ENCODE measurements around the gene FGR.
"Not testable (repeated sequence)": the region's sequence is repeated elsewhere in the genome, so short reads cannot be mapped to it uniquely, and the experiment has no call there.

The FGR gene

GRCh38 chr1:27633640-27634176 is 1.3 kb downstream of the FGR start:
- H3K27ac Mint-ChIP-seq, result peak overlapping the region; percentile 43

GRCh38 chr1:27633298-27633610 is 1.7 kb downstream of the FGR start:
- peak overlapping the region; percentile 69 for H3K4me3 Mint-ChIP-seq
- DNase-seq (no peak), ATAC-seq (no peak)
- H3K27me3 Mint-ChIP-seq, result peaks cover 8% of the 10 kb centered on the region
- H3K27ac Mint-ChIP-seq, result peak overlapping the region; percentile 43
- H3K4me1 Mint-ChIP-seq, result peaks cover 85% of the 10 kb centered on the region
- H3K9me3 Mint-ChIP-seq, result no peaks in the 10 kb centered on the region
- H3K36me3 Mint-ChIP-seq (ENCODE audit: low read depth), result peaks cover 2% of the 10 kb centered on the region

More at GRCh38 chr1:27633640-27634176, 1.3 kb downstream of the FGR start:
- no peak for ATAC-seq
- H3K36me3 Mint-ChIP-seq (ENCODE audit: low read depth), result peaks cover 2% of the 10 kb centered on the region
- no peak for DNase-seq
- H3K9me3 Mint-ChIP-seq, result no peaks in the 10 kb centered on the region
- peaks cover 8% of the 10 kb centered on the region for H3K27me3 Mint-ChIP-seq
- peaks cover 83% of the 10 kb centered on the region for H3K4me1 Mint-ChIP-seq
- peak overlapping the region; percentile 49 for H3K4me3 Mint-ChIP-seq

DNA sequence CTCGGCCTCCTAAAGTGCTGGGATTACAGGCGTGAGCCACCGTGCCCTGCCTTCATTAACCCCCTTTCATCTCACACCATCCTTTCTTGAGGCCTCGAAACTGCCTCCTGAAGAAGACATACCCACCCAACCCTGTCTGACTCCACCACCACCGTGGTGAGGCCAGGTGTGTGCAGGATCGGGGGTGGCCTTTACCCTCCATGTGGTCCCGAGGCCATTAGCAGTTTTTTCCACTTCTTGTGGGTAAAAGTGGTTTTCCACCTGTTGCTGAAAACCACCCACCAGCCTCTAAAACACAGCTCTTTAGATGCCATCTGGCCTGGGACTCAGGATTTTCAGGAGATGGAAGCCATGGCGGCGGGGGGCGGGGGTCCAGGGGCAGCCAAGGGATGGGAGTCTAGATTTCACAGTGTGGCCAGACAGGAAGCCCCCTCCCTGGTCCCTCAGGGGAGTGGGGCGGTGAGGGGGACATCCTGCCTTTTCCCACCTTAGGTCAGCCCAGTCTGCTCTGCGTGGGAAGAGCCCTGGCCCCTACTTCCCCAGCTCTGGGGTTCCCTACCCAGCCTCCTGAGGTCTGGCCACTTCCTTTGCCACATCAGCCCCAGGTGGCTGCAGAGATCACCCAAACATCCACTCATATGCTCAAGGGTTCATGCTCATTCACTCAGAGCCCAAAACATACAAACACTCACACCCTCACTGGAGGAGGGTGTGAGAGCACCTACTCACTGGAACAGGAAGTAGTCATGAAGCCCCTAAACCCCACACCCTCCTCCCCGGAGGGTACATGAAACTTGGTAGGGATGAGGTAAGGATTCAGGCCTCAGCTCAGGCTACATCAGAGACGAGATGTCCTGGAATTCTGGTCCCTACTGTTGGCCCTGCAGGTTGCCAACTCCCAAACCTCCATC is 2.3 kb downstream of the FGR start:
- Mint-ChIP-seq H3K9me3 (no peaks in the 10 kb centered on the region), H3K27me3 (peaks cover 8% of the 10 kb centered on the region), H3K27ac (peak overlapping the region; percentile 95), H3K4me3 (peak overlapping the region; percentile 69), H3K4me1 (peaks cover 79% of the 10 kb centered on the region), H3K36me3 (ENCODE audit: low read depth) (peaks cover 2% of the 10 kb centered on the region)
- DNase-seq (peak; percentile 78), ATAC-seq (peak; percentile 78)

DNA sequence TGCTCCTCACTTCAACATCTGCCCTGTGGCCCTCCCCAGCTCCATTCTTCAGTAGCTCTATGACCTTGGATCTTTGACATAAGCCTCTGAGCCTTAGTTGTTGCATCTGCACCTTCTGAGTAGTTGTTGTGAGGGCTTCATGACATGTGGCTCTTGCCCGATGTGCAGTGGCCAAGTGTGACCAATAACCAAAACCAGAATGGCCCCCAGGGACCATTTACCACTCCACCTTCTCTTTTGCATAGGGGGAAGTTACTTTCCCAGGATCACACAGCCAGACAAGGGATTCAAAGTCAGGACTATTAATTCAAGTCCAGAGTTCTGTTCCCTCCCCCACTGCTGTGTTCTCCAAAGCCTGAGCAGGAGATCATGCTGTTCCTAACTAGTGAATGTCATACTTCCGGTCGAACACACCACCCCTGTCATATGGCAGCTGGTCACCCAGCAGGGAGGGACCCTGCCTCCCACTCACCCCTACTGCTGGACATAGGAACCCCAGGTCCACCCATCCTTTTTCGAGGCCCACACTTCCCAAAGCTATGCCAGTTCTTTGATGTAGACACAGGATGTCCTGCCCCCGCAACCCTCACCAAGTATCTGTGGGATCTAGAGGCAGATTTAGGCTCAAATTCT is 4.0 kb downstream of the FGR start:
- H3K27ac Mint-ChIP-seq, result peak overlapping the region; percentile 95
- no peaks in the 10 kb centered on the region for H3K9me3 Mint-ChIP-seq
- peaks cover 2% of the 10 kb centered on the region for H3K36me3 Mint-ChIP-seq (ENCODE audit: low read depth)
- no peak for ATAC-seq
- peaks cover 8% of the 10 kb centered on the region for H3K27me3 Mint-ChIP-seq
- H3K4me1 Mint-ChIP-seq, result peaks cover 72% of the 10 kb centered on the region
- peak overlapping the region; percentile 22 for H3K4me3 Mint-ChIP-seq
- no peak for DNase-seq

GRCh38 chr1:27628712-27629111 is 6.3 kb downstream of the FGR start:
- no peak overlapping the region for H3K27ac Mint-ChIP-seq
- ATAC-seq (no peak), DNase-seq (no peak)
- H3K36me3 Mint-ChIP-seq (ENCODE audit: low read depth), result peaks cover 2% of the 10 kb centered on the region
- H3K4me1 Mint-ChIP-seq, result peaks cover 60% of the 10 kb centered on the region
- H3K27me3 Mint-ChIP-seq, result peaks cover 8% of the 10 kb centered on the region
- H3K9me3 Mint-ChIP-seq, result no peaks in the 10 kb centered on the region
- H3K4me3 Mint-ChIP-seq, result no peak overlapping the region

- not testable (repeated sequence) for H3K27ac Mint-ChIP-seq
- peaks cover 50% of the 10 kb centered on the region for H3K4me1 Mint-ChIP-seq
Measured at GRCh38 chr1:27627733-27628132, 7.3 kb downstream of the FGR start.

DNA sequence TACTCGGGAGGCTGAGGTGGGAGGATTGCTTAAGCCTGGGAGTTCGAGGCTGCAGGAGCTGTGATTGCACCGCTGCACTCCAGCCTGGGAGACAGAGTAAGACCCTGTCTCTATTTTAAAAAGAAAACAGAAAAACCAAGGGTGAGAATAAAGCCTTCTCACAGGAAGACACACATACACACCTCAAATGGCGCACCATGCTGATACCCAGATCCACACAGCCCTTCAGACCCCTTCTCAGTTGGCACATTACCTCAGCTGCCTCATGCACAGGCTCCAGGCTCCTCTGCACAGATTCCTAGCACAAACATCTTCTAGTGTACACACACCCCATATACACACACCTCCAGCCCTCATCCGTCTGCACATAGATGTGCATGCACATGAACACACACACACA is 7.9 kb downstream of the FGR start:
- Mint-ChIP-seq H3K9me3 (no peaks in the 10 kb centered on the region), H3K4me1 (peaks cover 45% of the 10 kb centered on the region), H3K27ac (no peak overlapping the region), H3K27me3 (peaks cover 5% of the 10 kb centered on the region), H3K36me3 (ENCODE audit: low read depth) (no peaks in the 10 kb centered on the region), H3K4me3 (no peak overlapping the region)
- DNase-seq, result no peak
- ATAC-seq, result no peak

More at GRCh38 chr1:27627733-27628132, 7.3 kb downstream of the FGR start:
- not testable (repeated sequence) for H3K9me3 Mint-ChIP-seq; H3K36me3 Mint-ChIP-seq (ENCODE audit: low read depth); H3K27me3 Mint-ChIP-seq; DNase-seq; H3K4me3 Mint-ChIP-seq; ATAC-seq

DNA sequence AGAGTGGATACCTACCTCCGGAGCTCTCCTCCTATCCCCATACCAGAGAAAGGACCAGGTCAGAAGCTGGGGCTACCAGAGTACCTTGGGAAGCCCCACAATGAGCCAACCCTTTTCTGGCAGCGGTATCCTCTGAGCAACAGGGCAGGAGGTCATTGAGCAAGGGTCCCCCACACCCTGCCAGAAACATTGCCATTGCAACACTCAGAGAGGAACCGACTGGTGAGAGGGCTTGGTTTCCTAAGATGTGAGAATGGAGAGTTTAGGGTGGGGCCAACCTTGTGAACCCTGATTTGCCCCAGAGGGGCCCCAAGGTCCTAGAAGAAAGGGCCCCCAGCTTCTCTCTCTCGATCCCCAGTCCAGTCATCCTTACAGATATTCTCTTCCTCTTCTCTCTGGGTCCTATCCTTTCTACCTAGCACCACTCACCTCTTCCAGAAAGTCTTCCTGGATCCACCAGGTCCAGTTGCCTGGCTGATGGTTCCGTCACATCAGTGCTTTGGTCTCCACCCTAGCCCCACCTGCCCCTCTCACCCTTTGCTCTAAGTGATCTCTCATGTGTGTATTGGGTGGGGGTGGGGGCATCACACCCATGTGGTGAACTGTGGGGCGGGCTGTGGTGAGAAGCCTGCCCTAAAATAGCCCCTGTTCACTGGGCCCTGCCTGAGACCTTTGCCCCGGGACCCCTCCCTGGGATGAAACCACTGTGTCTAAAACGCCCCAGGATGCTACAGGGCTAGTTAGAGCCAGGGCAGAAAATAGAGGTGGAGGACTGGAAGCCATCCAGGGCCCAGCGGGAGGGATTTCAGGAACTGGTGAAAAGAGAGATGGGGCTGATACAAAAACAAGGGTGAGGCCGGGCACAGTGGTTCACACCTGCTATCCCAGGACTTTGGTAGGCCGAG is 8.7 kb downstream of the FGR start:
- Mint-ChIP-seq H3K9me3 (no peaks in the 10 kb centered on the region), H3K36me3 (ENCODE audit: low read depth) (no peaks in the 10 kb centered on the region), H3K27ac (peak overlapping the region; percentile 37), H3K4me1 (peaks cover 38% of the 10 kb centered on the region), H3K4me3 (peak overlapping the region; percentile 58), H3K27me3 (peaks cover 5% of the 10 kb centered on the region)
- no peak for ATAC-seq
- no peak for DNase-seq

GRCh38 chr1:27624467-27625178 is 10.4 kb downstream of the FGR start:
- DNase-seq, result no peak
- H3K4me1 Mint-ChIP-seq, result peaks cover 31% of the 10 kb centered on the region
- no peaks in the 10 kb centered on the region for H3K9me3 Mint-ChIP-seq
- no peak overlapping the region for H3K4me3 Mint-ChIP-seq
- no peaks in the 10 kb centered on the region for H3K36me3 Mint-ChIP-seq (ENCODE audit: low read depth)
- no peak for ATAC-seq
- peaks cover 5% of the 10 kb centered on the region for H3K27me3 Mint-ChIP-seq
- no peak overlapping the region for H3K27ac Mint-ChIP-seq

- H3K27me3 Mint-ChIP-seq, result no peaks in the 10 kb centered on the region
- DNase-seq, result no peak
- ATAC-seq, result no peak
- no peaks in the 10 kb centered on the region for H3K9me3 Mint-ChIP-seq
- no peak overlapping the region for H3K4me3 Mint-ChIP-seq
- H3K4me1 Mint-ChIP-seq, result peaks cover 26% of the 10 kb centered on the region
- H3K27ac Mint-ChIP-seq, result peak overlapping the region; percentile 15
- H3K36me3 Mint-ChIP-seq (ENCODE audit: low read depth), result no peaks in the 10 kb centered on the region
Measured at GRCh38 chr1:27623327-27624212, 11.4 kb downstream of the FGR start.

GRCh38 chr1:27622828-27623227 is 12.2 kb downstream of the FGR start:
- peak; percentile 26 for ATAC-seq
- H3K4me3 Mint-ChIP-seq, result no peak overlapping the region

GRCh38 chr1:27621051-27621920 is 13.7 kb downstream of the FGR start:
- DNase-seq (no peak), ATAC-seq (no peak)
- H3K9me3 Mint-ChIP-seq, result no peaks in the 10 kb centered on the region
- H3K4me3 Mint-ChIP-seq, result no peak overlapping the region
- no peaks in the 10 kb centered on the region for H3K27me3 Mint-ChIP-seq
- H3K27ac Mint-ChIP-seq, result no peak overlapping the region
- peaks cover 36% of the 10 kb centered on the region for H3K4me1 Mint-ChIP-seq
- no peaks in the 10 kb centered on the region for H3K36me3 Mint-ChIP-seq (ENCODE audit: low read depth)

More at GRCh38 chr1:27622828-27623227, 12.2 kb downstream of the FGR start:
- Mint-ChIP-seq H3K27me3 (no peaks in the 10 kb centered on the region), H3K9me3 (no peaks in the 10 kb centered on the region), H3K4me1 (peaks cover 32% of the 10 kb centered on the region), H3K36me3 (ENCODE audit: low read depth) (no peaks in the 10 kb centered on the region), H3K27ac (no peak overlapping the region)
- no peak for DNase-seq
